T-helper 2 cell treated with Interferon-gamma antibody and Interleukin-4, amounts not matched to agents 100 ng/mL and 5 ng/mL, for 36 hours (primary cell): ENCODE measurements around the gene MRPL41. TPM values are rescaled to one million over a fixed set of nuclear protein-coding genes. Genes with fewer than 3 reads are reported as not detected.
"Not testable (repeated sequence)": the region's sequence is repeated elsewhere in the genome, so short reads cannot be mapped to it uniquely, and the experiment has no call there.

ENCODE experiments used
- intact Hi-C: fragments of 100-400 bp; cut with micrococcal nuclease; formaldehyde crosslinking; loops from one replicate; pipeline ENCODE4 v1.15.1; 2023
- total RNA-seq: library from RNA; stranded (reverse); gene quantifications from 2 replicates; pipeline ENCODE4 v1.2.3, GENCODE V29; 2022

The MRPL41 gene
- total RNA-seq, 1 donor from 2014 or later = 39.2 TPM

DNA sequence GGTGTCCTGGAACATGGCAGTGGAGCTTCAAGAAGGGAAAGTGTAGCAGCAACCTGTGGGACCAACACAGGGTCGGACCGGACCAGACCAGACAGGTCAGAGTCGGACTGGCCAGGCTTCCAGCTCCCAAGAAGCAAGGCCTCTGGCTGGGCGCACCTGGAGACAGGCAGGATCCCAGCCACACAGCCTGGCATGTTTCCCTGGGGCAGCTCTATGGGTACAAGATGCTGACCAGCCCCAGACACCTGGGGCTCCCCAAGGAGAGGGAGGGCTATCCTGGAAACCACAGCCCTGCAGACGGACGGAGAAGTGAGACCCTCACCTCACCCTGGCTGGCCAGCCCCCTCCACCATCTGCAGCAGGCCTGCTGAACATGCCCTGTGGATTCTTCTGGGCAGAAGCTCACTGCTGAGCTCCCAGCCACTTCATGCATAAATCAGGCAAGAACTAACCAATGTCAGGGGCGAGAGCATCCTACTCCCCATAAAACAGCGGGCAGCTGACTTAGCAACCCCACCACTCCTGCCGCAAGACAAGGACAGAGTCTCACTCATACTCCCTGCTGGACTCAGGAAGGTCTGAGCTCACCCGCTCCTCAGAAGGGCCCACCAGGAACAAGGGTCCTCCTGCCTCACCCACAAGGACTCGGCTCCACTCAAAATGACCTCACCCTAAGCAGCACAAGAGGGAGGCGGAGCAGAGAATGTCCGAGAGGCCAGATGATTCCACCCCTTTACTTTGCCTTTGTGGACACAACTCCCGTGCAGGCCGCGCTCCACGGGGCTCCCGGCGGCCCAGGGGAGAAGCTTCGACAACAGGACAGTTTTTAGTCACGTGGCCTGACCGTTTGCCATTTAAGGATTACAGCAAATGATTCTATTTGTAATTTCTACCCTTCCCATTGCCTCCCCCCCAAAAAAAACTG, 29.9 kb downstream of the MRPL41 start:
- intact Hi-C loops = no loop called here

GRCh38 chr9:137582286-137582860, 30.7 kb downstream of the MRPL41 start:
- intact Hi-C loops = no loop called here

DNA sequence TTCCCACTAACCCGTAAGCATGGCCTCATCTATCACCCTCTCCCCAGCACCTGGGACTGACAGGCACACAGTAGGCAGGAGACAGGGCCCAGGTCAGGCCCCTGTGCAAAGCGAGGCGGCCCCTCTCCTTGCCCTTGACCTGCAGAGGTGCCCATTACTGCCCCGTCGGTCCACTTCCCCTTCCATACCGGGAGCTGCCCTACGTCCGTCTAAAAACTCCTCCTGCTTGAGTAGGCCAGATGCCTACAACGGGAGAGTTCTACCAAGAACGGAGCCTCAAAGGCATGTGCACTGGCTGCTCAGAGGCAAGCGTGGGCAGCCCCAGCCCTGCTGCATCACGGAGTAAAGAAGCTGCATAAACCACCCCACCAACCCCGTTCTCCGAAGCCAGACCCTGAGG, 31.7 kb downstream of the MRPL41 start:
- intact Hi-C loops = no loop called here

GRCh38 chr9:137583957-137584356, 32.3 kb downstream of the MRPL41 start:
- intact Hi-C loops = no loop called here

GRCh38 chr9:137586854-137587253, 35.2 kb downstream of the MRPL41 start:
- intact Hi-C loops = no loop called here

GRCh38 chr9:137588311-137588710, 36.6 kb downstream of the MRPL41 start:
- intact Hi-C loops = no loop called here

- intact Hi-C loops = no loop called here
Measured at GRCh38 chr9:137588891-137589290, 37.2 kb downstream of the MRPL41 start.

DNA sequence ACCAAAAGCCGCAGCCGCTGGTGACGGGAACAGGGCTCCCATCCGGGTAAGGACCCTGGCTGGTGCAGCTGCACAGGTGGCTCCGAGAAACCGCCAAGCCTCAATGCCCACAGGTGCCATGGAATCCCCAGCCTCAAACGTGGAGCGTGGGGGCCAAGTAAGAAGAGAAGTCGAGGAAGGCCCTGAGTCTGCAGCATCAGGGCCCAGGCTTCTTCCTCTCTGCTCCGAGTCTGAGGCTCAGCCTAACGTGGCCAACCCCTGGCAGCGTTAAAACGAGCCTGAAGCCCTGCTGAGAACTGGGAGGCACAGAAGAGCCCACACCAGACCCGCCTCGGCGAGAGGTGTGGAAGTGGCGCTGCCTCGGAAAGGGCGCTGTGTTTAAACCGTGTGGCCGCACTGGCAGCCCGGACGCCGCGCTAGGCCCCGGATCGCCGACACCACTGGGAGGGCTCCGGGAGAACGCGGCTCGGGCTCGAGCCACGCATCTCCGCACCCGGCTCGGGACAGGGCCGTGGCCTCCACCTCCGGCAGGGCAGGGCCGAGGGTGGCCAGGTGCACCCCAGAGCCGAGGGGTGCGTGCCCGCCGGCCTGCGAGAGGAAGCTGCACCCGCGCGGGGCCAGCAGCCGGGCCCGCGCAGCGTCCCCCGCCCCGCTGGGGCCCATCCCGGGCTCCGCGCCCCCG, 37.9 kb downstream of the MRPL41 start:
- intact Hi-C loops = loop anchor here (1.0 kb wide), 4 partner anchors 10 to 38 kb away; partner anchors contain the start of genes ARRDC1, EHMT1 and MRPL41

GRCh38 chr9:137590123-137590468, 38.4 kb downstream of the MRPL41 start:
- intact Hi-C loops = loop anchor here (1.0 kb wide), 4 partner anchors 11 to 39 kb away; partner anchors contain the start of genes ARRDC1, EHMT1 and MRPL41

DNA sequence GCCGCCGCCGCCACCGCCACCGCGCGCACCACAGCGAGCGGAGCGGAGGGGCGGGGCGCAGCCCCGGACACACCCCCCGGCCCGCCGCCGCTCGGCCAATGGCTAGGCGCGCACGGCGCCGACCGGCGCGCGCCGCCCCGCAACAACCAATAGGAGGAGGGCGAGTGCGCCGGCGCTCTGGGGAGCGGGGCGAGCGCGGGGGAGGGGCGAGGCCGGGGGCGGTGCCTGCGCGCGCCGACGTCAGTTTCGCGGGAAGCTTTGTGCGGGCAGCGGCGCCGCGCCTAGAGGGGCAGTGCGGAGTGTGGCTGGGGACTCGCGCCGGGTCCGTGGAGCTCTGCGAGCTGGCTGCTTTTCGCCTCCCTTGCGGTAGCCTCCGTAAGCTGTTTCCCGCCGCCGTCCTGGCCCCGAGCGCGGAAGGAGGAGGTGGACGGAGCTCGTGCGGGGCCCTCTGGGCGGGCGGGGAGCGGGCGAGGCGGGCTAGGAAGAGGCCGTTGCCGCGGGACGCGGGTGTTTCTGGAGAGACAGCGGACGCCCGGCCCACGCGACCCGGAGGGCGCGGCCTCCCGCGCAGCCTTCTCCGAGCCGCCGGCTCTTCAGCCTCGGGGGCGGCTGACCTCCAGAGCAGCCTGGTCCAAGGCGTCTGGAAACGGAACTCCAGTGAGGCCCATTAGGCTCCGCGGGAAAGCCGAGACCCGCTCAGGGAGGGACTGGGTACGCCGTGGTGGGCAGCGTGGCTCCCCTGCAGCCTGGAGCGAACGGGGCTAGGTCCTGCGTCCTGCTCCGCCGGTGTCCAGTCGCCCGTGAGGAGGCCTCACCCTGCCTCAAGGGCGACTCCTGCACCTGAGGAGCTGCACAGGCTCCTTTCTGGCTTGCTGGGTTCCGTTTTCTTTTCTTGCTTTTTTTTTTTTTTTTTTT, 39.0 kb downstream of the MRPL41 start, which contains the start of gene ZMYND19:
ZMYND19 (minus strand) TSS at position 44 of the 915 bp plus-strand sequence. CDS start 249 bp downstream, outside the sequence.
- intact Hi-C loops = loop anchor here (1.0 kb wide), 4 partner anchors 11 to 39 kb away; partner anchors contain the start of genes ARRDC1, EHMT1 and MRPL41

DNA sequence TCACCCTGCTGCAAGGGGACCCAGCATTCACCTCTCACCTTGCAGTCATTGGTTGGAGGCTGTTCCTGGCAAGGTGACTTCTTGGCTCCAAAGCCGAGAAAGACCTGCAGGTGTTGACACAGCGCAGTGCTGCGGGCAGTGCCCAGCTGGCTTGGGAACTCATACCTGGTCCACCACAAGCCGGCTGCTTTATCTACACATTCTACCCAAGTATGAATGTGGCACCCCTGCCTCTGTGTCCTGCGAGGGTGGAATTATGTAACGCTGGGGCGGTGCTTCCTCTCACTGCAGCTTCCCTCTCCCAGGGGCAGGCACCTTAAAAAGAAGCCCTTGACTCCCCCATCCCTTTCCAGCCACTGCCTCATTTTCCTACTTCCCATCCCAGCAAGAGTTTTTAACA, 41.1 kb downstream of the MRPL41 start:
- intact Hi-C loops = no loop called here

GRCh38 chr9:137593176-137593575, 41.5 kb downstream of the MRPL41 start:
- intact Hi-C loops = no loop called here

GRCh38 chr9:137596577-137596976, 44.9 kb downstream of the MRPL41 start:
- intact Hi-C loops = not testable (repeated sequence)

DNA sequence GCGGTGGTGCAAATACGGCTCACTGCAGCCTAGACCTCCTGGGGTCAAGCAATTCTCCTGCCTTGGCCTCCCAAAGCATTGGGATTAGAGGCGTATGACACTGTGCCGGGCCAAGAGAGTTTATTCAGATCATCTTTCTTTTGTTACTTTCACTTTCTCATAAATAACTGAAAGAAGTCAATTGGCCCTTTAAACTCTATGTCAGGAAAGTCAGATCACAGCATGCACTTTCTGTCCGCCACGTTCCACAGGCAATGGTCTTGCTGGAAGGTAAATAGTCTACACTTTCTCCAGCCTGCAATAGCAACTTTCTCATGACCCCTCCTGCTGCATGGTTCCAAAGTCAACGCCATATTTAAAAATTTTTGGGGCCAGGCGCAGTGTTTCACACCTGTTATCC, 47.3 kb downstream of the MRPL41 start:
- intact Hi-C loops = no loop called here

Other genes starting within 250 kb of the MRPL41 start
- 1.5 and 1.7 TPM in 2 replicates for gene NRARP, start 249.6 kb upstream of the MRPL41 start, total RNA-seq
- gene EXD3, start 128.7 kb upstream of the MRPL41 start, total RNA-seq = 8.2 and 9.6 TPM in 2 replicates
- gene NOXA1, start 128.5 kb upstream of the MRPL41 start, total RNA-seq = 0.80 and 0.98 TPM in 2 replicates
- not detected in 2 replicates for gene ENTPD8, start 110.5 kb upstream of the MRPL41 start, total RNA-seq
- 50.6 and 51.5 TPM in 2 replicates for gene NSMF, start 92.5 kb upstream of the MRPL41 start, total RNA-seq
- 3.0 and 3.3 TPM in 2 replicates for gene PNPLA7, start 1.5 kb upstream of the MRPL41 start, total RNA-seq
- gene DPH7, start 27.0 kb downstream of the MRPL41 start, total RNA-seq = 39.4 and 40.9 TPM in 2 replicates
- 40.1 and 42.6 TPM in 2 replicates for gene ZMYND19, start 38.6 kb downstream of the MRPL41 start, total RNA-seq
- 67.4 and 72.5 TPM in 2 replicates for gene ARRDC1, start 53.8 kb downstream of the MRPL41 start, total RNA-seq
- gene EHMT1, start 67.1 kb downstream of the MRPL41 start, total RNA-seq = 95.9 and 106 TPM in 2 replicates